Measurements from ENCODE around the gene PPM1G. TPM values are rescaled to one million over a fixed set of nuclear protein-coding genes. Genes with fewer than 3 reads are reported as not detected.

The PPM1G gene
- total RNA-seq, result 100 to 1,000 TPM; 130 to 136 TPM

DNA sequence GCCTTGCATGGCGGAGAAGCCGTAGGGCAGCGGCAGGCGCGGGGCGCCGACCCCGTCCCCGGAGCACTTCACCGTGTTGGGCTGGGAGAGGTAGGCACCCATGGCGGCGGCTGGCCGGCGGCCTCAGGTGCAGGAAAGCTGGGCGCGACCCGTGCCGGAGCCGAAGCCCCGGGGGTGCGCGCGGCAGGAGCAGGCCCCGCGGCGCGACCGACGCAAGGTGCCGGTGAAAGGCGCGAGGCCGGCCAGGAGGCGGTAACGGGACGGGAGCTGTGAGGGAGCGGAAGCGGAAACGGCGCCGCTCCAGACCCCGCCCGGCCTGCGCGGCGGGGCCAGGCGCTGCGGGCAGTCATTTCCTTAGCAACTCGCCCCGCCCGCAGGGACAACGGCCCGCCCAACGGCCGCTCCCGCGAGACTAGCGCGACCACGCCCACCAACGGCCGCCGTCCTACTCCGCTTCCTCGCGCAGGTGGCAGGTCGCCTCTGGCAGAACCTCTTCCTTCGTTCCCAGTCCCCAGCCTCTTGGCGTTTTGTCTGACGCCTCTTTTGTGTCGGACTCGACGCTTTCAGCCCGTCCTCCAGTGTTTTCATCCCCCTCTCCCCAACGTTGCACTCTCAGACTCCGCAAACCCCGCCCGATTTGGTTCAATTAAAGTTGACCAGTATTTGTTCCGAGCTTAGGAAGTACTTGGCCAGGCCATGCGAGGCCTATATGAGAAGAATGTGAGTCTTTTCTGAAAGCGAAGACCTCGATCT, at the start of gene PPM1G:
Gene PPM1G (minus strand): TSS at position 271 of the 753 bp plus-strand sequence. CDS start 169 bp downstream, at position 102.
- ChIA-PET CTCF (interaction anchor here (1.0 to 3.4 kb wide), 5 partner anchors 20 to 273 kb away, joined by 3 to 38 read pairs (median 4); partner anchors contain the start of gene NRBP1), POLR2A (interaction anchor here (0.6 to 3.0 kb wide), 20 partner anchors 9 to 275 kb away, joined by 3 to 41 read pairs (median 4); partner anchors contain the start of genes CCDC121, GPN1, NRBP1 and SNX17)
- H3K27me3 Mint-ChIP-seq (ENCODE audit: low read depth), result peaks cover 8% of the 10 kb centered on the region
- ATAC-seq, result peak; percentile 96
- peaks cover 26% of the 10 kb centered on the region for H3K36me3 Mint-ChIP-seq (ENCODE audit: low read depth)
- DNase-seq, result peak; percentile 97
- peaks cover 34% of the 10 kb centered on the region for H3K4me1 Mint-ChIP-seq (ENCODE audit: low read depth)
- H3K9me3 Mint-ChIP-seq (ENCODE audit: insufficient read depth), result no peaks in the 10 kb centered on the region
- H3K4me3 Mint-ChIP-seq, result peak within 1 kb of the TSS; percentile 83
- H3K27ac Mint-ChIP-seq, result peak within 1 kb of the TSS; percentile 89

DNA sequence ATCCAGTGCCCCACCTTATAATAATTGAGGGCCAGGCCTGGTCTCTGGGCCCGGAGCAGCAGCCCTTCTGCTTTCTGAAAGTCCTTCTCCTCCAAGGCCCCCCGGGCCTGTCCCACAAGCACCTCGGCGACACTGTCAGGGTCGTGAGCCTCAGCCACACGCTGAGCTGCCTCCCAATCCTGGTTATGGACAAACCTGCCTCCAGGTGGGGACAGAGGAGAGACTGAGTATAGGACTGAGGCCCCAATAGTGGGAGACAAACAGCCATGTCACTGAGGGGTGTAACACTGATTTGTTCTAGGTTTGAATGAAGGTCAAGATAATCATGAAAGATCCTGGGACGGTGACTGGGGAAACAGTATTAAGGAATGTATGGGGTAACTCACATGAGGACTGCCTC, 44.6 kb upstream of the PPM1G start:
- peaks cover 4% of the 10 kb centered on the region for H3K4me1 Mint-ChIP-seq (ENCODE audit: low read depth)
- no peaks in the 10 kb centered on the region for H3K27me3 Mint-ChIP-seq (ENCODE audit: low read depth)
- ChIA-PET CTCF (no interaction called here), POLR2A (interaction anchor here (0.7 kb wide), 1 partner anchor 55 kb away, joined by 3 read pairs; no protein-coding TSS in a partner anchor)
- ATAC-seq, result no peak
- no peak overlapping the region for H3K27ac Mint-ChIP-seq
- no peak overlapping the region for H3K4me3 Mint-ChIP-seq
- H3K9me3 Mint-ChIP-seq (ENCODE audit: insufficient read depth), result no peaks in the 10 kb centered on the region
- DNase-seq, result no peak
- H3K36me3 Mint-ChIP-seq (ENCODE audit: low read depth), result no peaks in the 10 kb centered on the region

- ATAC-seq, result no peak
- no peaks in the 10 kb centered on the region for H3K36me3 Mint-ChIP-seq (ENCODE audit: low read depth)
- CTCF ChIA-PET, result no interaction called here
- no peaks in the 10 kb centered on the region for H3K27me3 Mint-ChIP-seq (ENCODE audit: low read depth)
- no peak overlapping the region for H3K4me3 Mint-ChIP-seq
- H3K9me3 Mint-ChIP-seq (ENCODE audit: insufficient read depth), result no peaks in the 10 kb centered on the region
- peaks cover 3% of the 10 kb centered on the region for H3K4me1 Mint-ChIP-seq (ENCODE audit: low read depth)
- no peak for DNase-seq
- H3K27ac Mint-ChIP-seq, result no peak overlapping the region
- POLR2A ChIA-PET, result no interaction called here
These were observed 41.7 kb upstream of the PPM1G start for GRCh38 chr2:27451095-27451494.

- no peaks in the 10 kb centered on the region for H3K27me3 Mint-ChIP-seq (ENCODE audit: low read depth)
- POLR2A ChIA-PET, result interaction anchor here (0.7 kb wide), 1 partner anchor 12 kb away, joined by 3 read pairs; no protein-coding TSS in a partner anchor
- DNase-seq (no peak), ATAC-seq (no peak)
- H3K4me3 Mint-ChIP-seq, result no peak overlapping the region
- CTCF ChIA-PET, result interaction anchor here (2.5 kb wide), 1 partner anchor 8 kb away, joined by 8 read pairs; no protein-coding TSS in a partner anchor
- H3K9me3 Mint-ChIP-seq (ENCODE audit: insufficient read depth), result no peaks in the 10 kb centered on the region
- H3K27ac Mint-ChIP-seq, result no peak overlapping the region
- peaks cover 7% of the 10 kb centered on the region for H3K36me3 Mint-ChIP-seq (ENCODE audit: low read depth)
- H3K4me1 Mint-ChIP-seq (ENCODE audit: low read depth), result peaks cover 9% of the 10 kb centered on the region
These were observed 39.0 kb upstream of the PPM1G start for GRCh38 chr2:27448381-27448780.

GRCh38 chr2:27446057-27446456, 36.7 kb upstream of the PPM1G start:
- CTCF ChIA-PET, result interaction anchor here (0.8 to 2.5 kb wide), 4 partner anchors 10 to 237 kb away, joined by 3 to 8 read pairs (median 4); partner anchors contain the start of genes CCDC121 and GPN1
- H3K4me1 Mint-ChIP-seq (ENCODE audit: low read depth), result peaks cover 9% of the 10 kb centered on the region
- POLR2A ChIA-PET, result interaction anchor here (1.6 kb wide), 1 partner anchor 17 kb away, joined by 5 read pairs; the partner anchor contains the start of gene NRBP1
- ATAC-seq, result peak; percentile 19
- peak; percentile 60 for DNase-seq
- no peaks in the 10 kb centered on the region for H3K9me3 Mint-ChIP-seq (ENCODE audit: insufficient read depth)
- H3K27ac Mint-ChIP-seq, result peak overlapping the region; percentile 63
- H3K36me3 Mint-ChIP-seq (ENCODE audit: low read depth), result peaks cover 19% of the 10 kb centered on the region
- H3K4me3 Mint-ChIP-seq, result no peak overlapping the region
- H3K27me3 Mint-ChIP-seq (ENCODE audit: low read depth), result no peaks in the 10 kb centered on the region

GRCh38 chr2:27445615-27446014, 36.2 kb upstream of the PPM1G start:
- H3K27me3 Mint-ChIP-seq (ENCODE audit: low read depth), result no peaks in the 10 kb centered on the region
- ChIA-PET CTCF (interaction anchor here (0.8 to 2.5 kb wide), 4 partner anchors 11 to 237 kb away, joined by 3 to 8 read pairs (median 4); partner anchors contain the start of genes CCDC121 and GPN1), POLR2A (interaction anchor here (1.6 kb wide), 1 partner anchor 17 kb away, joined by 5 read pairs; the partner anchor contains the start of gene NRBP1)
- peak overlapping the region; percentile 63 for H3K27ac Mint-ChIP-seq
- peaks cover 23% of the 10 kb centered on the region for H3K36me3 Mint-ChIP-seq (ENCODE audit: low read depth)
- no peaks in the 10 kb centered on the region for H3K9me3 Mint-ChIP-seq (ENCODE audit: insufficient read depth)
- DNase-seq, result no peak
- no peak overlapping the region for H3K4me3 Mint-ChIP-seq
- H3K4me1 Mint-ChIP-seq (ENCODE audit: low read depth), result peaks cover 9% of the 10 kb centered on the region
- no peak for ATAC-seq

DNA sequence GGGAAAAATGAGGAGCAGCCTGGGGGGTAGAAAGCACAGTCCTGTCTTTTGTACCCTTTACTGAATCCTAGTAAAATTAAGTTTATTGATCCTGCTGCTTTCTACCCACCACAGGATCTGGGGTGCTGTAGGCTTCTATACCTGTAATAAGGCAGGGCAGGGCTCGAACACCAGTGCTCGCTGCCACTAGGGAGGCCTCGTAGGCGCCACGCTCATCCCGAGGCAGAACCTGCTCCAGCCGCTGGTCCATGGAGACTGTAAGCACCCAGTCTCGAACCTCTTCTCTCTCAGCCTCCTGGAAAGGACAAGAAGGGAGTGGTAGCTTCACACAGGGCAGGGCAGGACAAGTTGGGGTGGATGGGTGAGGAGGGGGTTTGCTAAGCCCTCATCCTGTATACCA, 35.8 kb upstream of the PPM1G start:
- DNase-seq (no peak), ATAC-seq (no peak)
- H3K9me3 Mint-ChIP-seq (ENCODE audit: insufficient read depth), result no peaks in the 10 kb centered on the region
- H3K4me1 Mint-ChIP-seq (ENCODE audit: low read depth), result peaks cover 9% of the 10 kb centered on the region
- ChIA-PET CTCF (interaction anchor here (1.2 kb wide), 1 partner anchor 15 kb away, joined by 3 read pairs; no protein-coding TSS in a partner anchor), POLR2A (interaction anchor here (1.6 kb wide), 1 partner anchor 16 kb away, joined by 5 read pairs; the partner anchor contains the start of gene NRBP1)
- peaks cover 28% of the 10 kb centered on the region for H3K36me3 Mint-ChIP-seq (ENCODE audit: low read depth)
- H3K27ac Mint-ChIP-seq, result no peak overlapping the region
- no peaks in the 10 kb centered on the region for H3K27me3 Mint-ChIP-seq (ENCODE audit: low read depth)
- H3K4me3 Mint-ChIP-seq, result no peak overlapping the region

- ATAC-seq (no peak), DNase-seq (no peak)
- H3K27ac Mint-ChIP-seq, result no peak overlapping the region
- POLR2A ChIA-PET, result interaction anchor here (0.8 kb wide), 1 partner anchor 11 kb away, joined by 3 read pairs; no protein-coding TSS in a partner anchor
- CTCF ChIA-PET, result no interaction called here
- H3K4me1 Mint-ChIP-seq (ENCODE audit: low read depth), result peaks cover 9% of the 10 kb centered on the region
- H3K27me3 Mint-ChIP-seq (ENCODE audit: low read depth), result no peaks in the 10 kb centered on the region
- H3K36me3 Mint-ChIP-seq (ENCODE audit: low read depth), result peaks cover 40% of the 10 kb centered on the region
- no peaks in the 10 kb centered on the region for H3K9me3 Mint-ChIP-seq (ENCODE audit: insufficient read depth)
- no peak overlapping the region for H3K4me3 Mint-ChIP-seq
These were observed 33.5 kb upstream of the PPM1G start for GRCh38 chr2:27442920-27443282.

DNA sequence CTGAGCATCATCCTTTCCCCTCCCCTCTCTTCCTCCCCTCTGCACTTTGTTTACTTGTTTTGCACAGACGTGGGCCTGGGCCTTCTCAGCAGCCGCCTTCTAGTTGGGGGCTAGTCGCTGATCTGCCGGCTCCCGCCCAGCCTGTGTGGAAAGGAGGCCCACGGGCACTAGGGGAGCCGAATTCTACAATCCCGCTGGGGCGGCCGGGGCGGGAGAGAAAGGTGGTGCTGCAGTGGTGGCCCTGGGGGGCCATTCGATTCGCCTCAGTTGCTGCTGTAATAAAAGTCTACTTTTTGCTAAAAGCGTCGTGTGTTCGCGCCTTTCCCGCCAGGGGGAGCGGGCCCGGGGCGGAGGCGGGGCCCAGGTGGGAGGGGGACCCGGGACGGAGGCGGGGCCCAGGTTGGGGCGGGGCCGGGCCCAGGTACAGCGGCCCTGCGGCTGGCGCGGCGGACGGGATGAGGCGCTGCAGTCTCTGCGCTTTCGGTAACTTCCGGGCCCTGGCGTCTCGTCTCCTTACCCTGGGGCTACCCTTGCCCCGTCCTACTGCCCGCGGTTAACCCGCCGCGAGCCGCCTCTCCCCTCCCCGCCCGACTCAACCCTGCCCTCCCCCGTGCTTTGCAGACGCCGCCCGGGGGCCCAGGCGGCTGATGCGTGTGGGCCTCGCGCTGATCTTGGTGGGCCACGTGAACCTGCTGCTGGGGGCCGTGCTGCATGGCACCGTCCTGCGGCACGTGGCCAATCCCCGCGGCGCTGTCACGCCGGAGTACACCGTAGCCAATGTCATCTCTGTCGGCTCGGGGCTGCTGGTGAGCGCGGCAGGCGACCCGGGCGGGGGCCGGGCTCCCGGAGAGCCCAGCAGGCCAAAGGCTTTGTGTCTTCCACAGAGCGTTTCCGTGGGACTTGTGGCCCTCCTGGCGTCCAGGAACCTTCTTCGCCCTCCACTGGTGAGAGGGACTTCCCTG, 32.8 kb upstream of the PPM1G start, which contains the start of gene KRTCAP3:
Gene KRTCAP3 (plus strand): TSS at position 424 of the 962 bp plus-strand sequence. CDS start 32 bp downstream, at position 456.
- H3K27ac Mint-ChIP-seq, result no peak within 1 kb of the TSS
- CTCF ChIA-PET, result interaction anchor here (1.0 kb wide), 1 partner anchor 16 kb away, joined by 3 read pairs; no protein-coding TSS in a partner anchor

DNA sequence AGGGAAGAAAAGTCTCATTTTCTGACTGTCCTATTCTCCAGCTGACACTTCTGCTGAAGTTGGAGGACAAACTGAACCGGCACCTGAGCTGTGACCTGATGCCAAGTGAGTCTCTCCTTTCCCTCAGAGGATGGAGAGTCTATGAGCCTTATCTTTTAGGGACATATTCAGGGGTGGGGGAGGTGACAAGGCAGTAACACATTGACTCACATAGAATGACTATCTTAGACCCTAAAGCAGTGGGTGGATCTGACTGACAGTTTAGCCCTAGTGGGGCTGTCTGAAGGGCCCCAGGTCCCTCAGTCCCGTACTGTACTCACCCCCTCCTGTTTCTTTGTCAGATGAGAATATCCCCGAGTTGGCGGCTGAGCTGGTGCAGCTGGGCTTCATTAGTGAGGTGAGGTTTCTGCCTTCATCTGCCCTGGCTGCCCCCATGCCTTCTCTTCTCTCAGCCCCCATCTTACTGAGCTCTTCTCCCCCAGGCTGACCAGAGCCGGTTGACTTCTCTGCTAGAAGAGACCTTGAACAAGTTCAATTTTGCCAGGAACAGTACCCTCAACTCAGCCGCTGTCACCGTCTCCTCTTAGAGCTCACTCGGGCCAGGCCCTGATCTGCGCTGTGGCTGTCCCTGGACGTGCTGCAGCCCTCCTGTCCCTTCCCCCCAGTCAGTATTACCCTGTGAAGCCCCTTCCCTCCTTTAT, 32.0 kb upstream of the PPM1G start:
- H3K4me3 Mint-ChIP-seq, result no peak overlapping the region
- DNase-seq (no peak), ATAC-seq (no peak)
- peaks cover 51% of the 10 kb centered on the region for H3K36me3 Mint-ChIP-seq (ENCODE audit: low read depth)
- H3K27ac Mint-ChIP-seq, result no peak overlapping the region
- ChIA-PET CTCF (interaction anchor here (1.0 kb wide), 1 partner anchor 17 kb away, joined by 3 read pairs; no protein-coding TSS in a partner anchor), POLR2A (interaction anchor here (0.5 kb wide), 1 partner anchor 70 kb away, joined by 3 read pairs; no protein-coding TSS in a partner anchor)
- H3K9me3 Mint-ChIP-seq (ENCODE audit: insufficient read depth), result no peaks in the 10 kb centered on the region
- H3K4me1 Mint-ChIP-seq (ENCODE audit: low read depth), result peaks cover 9% of the 10 kb centered on the region
- no peaks in the 10 kb centered on the region for H3K27me3 Mint-ChIP-seq (ENCODE audit: low read depth)

More for the DNA sequence above, 32.8 kb upstream of the PPM1G start, which contains the start of gene KRTCAP3:
- peaks cover 9% of the 10 kb centered on the region for H3K4me1 Mint-ChIP-seq (ENCODE audit: low read depth)
- H3K36me3 Mint-ChIP-seq (ENCODE audit: low read depth), result peaks cover 44% of the 10 kb centered on the region
- no peak within 1 kb of the TSS for H3K4me3 Mint-ChIP-seq
- no peak for DNase-seq
- POLR2A ChIA-PET, result interaction anchor here (0.5 to 0.8 kb wide), 2 partner anchors 11 to 69 kb away, joined by 3 read pairs; no protein-coding TSS in a partner anchor
- no peaks in the 10 kb centered on the region for H3K9me3 Mint-ChIP-seq (ENCODE audit: insufficient read depth)
- H3K27me3 Mint-ChIP-seq (ENCODE audit: low read depth), result no peaks in the 10 kb centered on the region
- ATAC-seq, result no peak
